Measurements from ENCODE around the gene TNFSF15.

Gene TNFSF15

GRCh38 chr9:114825126-114825795 lies 19.4 kb upstream of the TNFSF15 start:
- in situ Hi-C loops (cut with MboI; ENCODE audit: low sequenced_read_pairs), result no loop called here

- in situ Hi-C loops (cut with MboI; ENCODE audit: low sequenced_read_pairs), result no loop called here
These were observed 18.3 kb upstream of the TNFSF15 start for GRCh38 chr9:114824110-114824509.

GRCh38 chr9:114823441-114823840 lies 17.6 kb upstream of the TNFSF15 start:
- in situ Hi-C loops (cut with MboI; ENCODE audit: low sequenced_read_pairs), result no loop called here

GRCh38 chr9:114822708-114823107 lies 16.9 kb upstream of the TNFSF15 start:
- in situ Hi-C loops (cut with MboI; ENCODE audit: low sequenced_read_pairs), result no loop called here

- in situ Hi-C loops (cut with MboI; ENCODE audit: low sequenced_read_pairs), result no loop called here
These were observed 15.1 kb upstream of the TNFSF15 start for GRCh38 chr9:114820776-114821501.

- in situ Hi-C loops (cut with MboI; ENCODE audit: low sequenced_read_pairs), result no loop called here
These were observed 12.3 kb upstream of the TNFSF15 start for GRCh38 chr9:114818178-114818577.

- in situ Hi-C loops (cut with MboI; ENCODE audit: low sequenced_read_pairs), result no loop called here
These were observed 8.0 kb upstream of the TNFSF15 start for GRCh38 chr9:114813717-114814418.

GRCh38 chr9:114811966-114812636 lies 6.3 kb upstream of the TNFSF15 start:
- in situ Hi-C loops (cut with MboI; ENCODE audit: low sequenced_read_pairs), result no loop called here

- in situ Hi-C loops (cut with MboI; ENCODE audit: low sequenced_read_pairs), result no loop called here
These were observed 5.5 kb upstream of the TNFSF15 start for GRCh38 chr9:114811301-114811700.

GRCh38 chr9:114810614-114811013 lies 4.8 kb upstream of the TNFSF15 start:
- in situ Hi-C loops (cut with MboI; ENCODE audit: low sequenced_read_pairs), result no loop called here

GRCh38 chr9:114806526-114806900 lies 674 bp upstream of the TNFSF15 start:
- in situ Hi-C loops (cut with MboI; ENCODE audit: low sequenced_read_pairs), result no loop called here

GRCh38 chr9:114804505-114804904 lies 1.3 kb downstream of the TNFSF15 start:
- in situ Hi-C loops (cut with MboI; ENCODE audit: low sequenced_read_pairs), result no loop called here

GRCh38 chr9:114803479-114804265 lies 2.2 kb downstream of the TNFSF15 start:
- in situ Hi-C loops (cut with MboI; ENCODE audit: low sequenced_read_pairs), result no loop called here

GRCh38 chr9:114799925-114800324 lies 5.9 kb downstream of the TNFSF15 start:
- in situ Hi-C loops (cut with MboI; ENCODE audit: low sequenced_read_pairs), result no loop called here

- in situ Hi-C loops (cut with MboI; ENCODE audit: low sequenced_read_pairs), result no loop called here
These were observed 6.4 kb downstream of the TNFSF15 start for GRCh38 chr9:114799441-114799840.

GRCh38 chr9:114798780-114799427 lies 6.9 kb downstream of the TNFSF15 start:
- in situ Hi-C loops (cut with MboI; ENCODE audit: low sequenced_read_pairs), result no loop called here

GRCh38 chr9:114798101-114798500 lies 7.7 kb downstream of the TNFSF15 start:
- in situ Hi-C loops (cut with MboI; ENCODE audit: low sequenced_read_pairs), result no loop called here

- in situ Hi-C loops (cut with MboI; ENCODE audit: low sequenced_read_pairs), result no loop called here
These were observed 13.4 kb downstream of the TNFSF15 start for GRCh38 chr9:114792396-114792795.

GRCh38 chr9:114791736-114792135 lies 14.1 kb downstream of the TNFSF15 start:
- in situ Hi-C loops (cut with MboI; ENCODE audit: low sequenced_read_pairs), result no loop called here

GRCh38 chr9:114791312-114791711 lies 14.5 kb downstream of the TNFSF15 start:
- in situ Hi-C loops (cut with MboI; ENCODE audit: low sequenced_read_pairs), result no loop called here

Measured in hTERT RPE-1 (cell line).